Hepatocyte (in vitro differentiated cells): ENCODE measurements around the gene PRICKLE3. TPM values are rescaled to one million over a fixed set of nuclear protein-coding genes. Genes with fewer than 3 reads are reported as not detected.
"Not testable (repeated sequence)": the region's sequence is repeated elsewhere in the genome, so short reads cannot be mapped to it uniquely, and the experiment has no call there.

Source experiments
- DNase-seq: peaks from one replicate; pipeline ENCODE4 v3.0.0-alpha.2; 2016; ENCODE audit warnings: low spot score
- H2AFZ ChIP-seq: fragments of 200-600 bp; sonication (generic); 2 replicates; pipeline ENCODE4 v1.6.0; 2016; ENCODE audit warnings: antibody characterized with exemption, mild to moderate bottlenecking
- H3K27ac ChIP-seq: fragments of 200-600 bp; sonication (generic); 2 replicates; pipeline ENCODE4 v1.5.1; 2016; ENCODE audit warnings: mild to moderate bottlenecking
- H3K27me3 ChIP-seq: fragments of 200-600 bp; sonication (generic); 2 replicates; pipeline ENCODE4 v1.6.1; 2016
- H3K36me3 ChIP-seq: fragments of 200-600 bp; sonication (generic); replicated peaks from 2 replicates; pipeline ENCODE4 v1.5.1; 2016; ENCODE audit warnings: low read depth; ENCODE audit not compliant: insufficient read depth
- H3K4me1 ChIP-seq: fragments of 200-600 bp; sonication (generic); 2 replicates; pipeline ENCODE4 v1.5.1; 2016; ENCODE audit warnings: mild to moderate bottlenecking, moderate library complexity; ENCODE audit not compliant: insufficient read depth
- H3K4me2 ChIP-seq: fragments of 200-600 bp; sonication (generic); 2 replicates; pipeline ENCODE4 v1.6.0; 2016
- H3K4me3 ChIP-seq: fragments of 200-600 bp; sonication (generic); 2 replicates; pipeline ENCODE4 v1.5.1; 2016; ENCODE audit warnings: mild to moderate bottlenecking
- H3K79me2 ChIP-seq: fragments of 200-600 bp; sonication (generic); 2 replicates; pipeline ENCODE4 v1.6.0; 2017; ENCODE audit warnings: mild to moderate bottlenecking
- H3K9me2 ChIP-seq: fragments of 200-600 bp; sonication (generic); replicated peaks from 2 replicates; pipeline ENCODE4 v1.6.0; 2017; ENCODE audit warnings: mild to moderate bottlenecking; ENCODE audit not compliant: insufficient read depth
- H3K9me3 ChIP-seq: fragments of 200-600 bp; sonication (generic); 2 replicates; pipeline ENCODE4 v1.5.1; 2016; ENCODE audit warnings: low read depth, mild to moderate bottlenecking
- H4K20me1 ChIP-seq: fragments of 200-600 bp; sonication (generic); 2 replicates; pipeline ENCODE4 v1.6.0; 2016; ENCODE audit warnings: mild to moderate bottlenecking; ENCODE audit not compliant: insufficient read depth, poor library complexity, severe bottlenecking
- CTCF ChIP-seq: fragments of 200-600 bp; sonication (generic); IDR thresholded peaks from 2 replicates; pipeline ENCODE4 v1.5.1; 2016; ENCODE audit warnings: antibody characterized with exemption, mild to moderate bottlenecking; ENCODE audit not compliant: poor library complexity
- EZH2 ChIP-seq: fragments of 200-600 bp; sonication (generic); IDR thresholded peaks from 2 replicates; pipeline ENCODE4 v1.6.1; 2016; ENCODE audit warnings: antibody characterized with exemption, mild to moderate bottlenecking, borderline replicate concordance
- EZH2phosphoT487 ChIP-seq: fragments of 200-600 bp; sonication (generic); IDR thresholded peaks from one replicate; pipeline ENCODE4 v1.6.1; 2018; ENCODE audit warnings: antibody characterized with exemption, mild to moderate bottlenecking, low read depth, moderate library complexity; ENCODE audit not compliant: unreplicated experiment, severe bottlenecking
- WGBS: methylation state at CpG from one replicate; pipeline ENCODE4 v1.1.6; 2016; ENCODE audit warnings: low lambda C conversion rate; ENCODE audit errors: missing lambda C conversion rate; 5-methylcytosine and 5-hydroxymethylcytosine counted together
- polyA plus RNA-seq: library from polyadenylated mRNA; unstranded; fragments of >200 nt; fragmentation: Nextera tagmentation; extraction: Ambion mirVana; gene quantifications from 2 replicates; pipeline ENCODE4 v1.2.1, GENCODE V29; 2016
- total RNA-seq: library from RNA; depleted of rRNA; stranded (reverse); fragments of >200 nt; gene quantifications from 2 replicates; pipeline ENCODE4 v1.2.3, GENCODE V29; 2014

The PRICKLE3 gene
- total and polyA plus RNA-seq, 2 experiments from 2014 or later: 6.1 to 9.3 TPM

- no peaks in the 10 kb centered on the region for H3K4me1 ChIP-seq
- H3K9me3 ChIP-seq: no peaks in the 10 kb centered on the region
- peak overlapping the region; percentile 91 for H3K27ac ChIP-seq
- H4K20me1 ChIP-seq: no peaks in the 10 kb centered on the region
- H3K4me2 ChIP-seq: no peak overlapping the region
- no peaks in the 10 kb centered on the region for H3K9me2 ChIP-seq
- H3K4me3 ChIP-seq: no peak overlapping the region
- H3K36me3 ChIP-seq: no peaks in the 10 kb centered on the region
- H2AFZ ChIP-seq: no peak overlapping the region
- no peaks in the 10 kb centered on the region for H3K27me3 ChIP-seq
- DNase-seq: no peak
- no peaks in the 10 kb centered on the region for H3K79me2 ChIP-seq
- WGBS: 87% methylated on average over 13 of the region's 13 CpGs
- TF ChIP-seq EZH2phosphoT487 (no peak), EZH2 (no peak), CTCF (no peak)
Measured at GRCh38 chrX:49147936-49148335, 38.2 kb downstream of the PRICKLE3 start.

GRCh38 chrX:49147282-49147681 lies 38.9 kb downstream of the PRICKLE3 start:
- WGBS: 88% methylated on average over 8 of the region's 8 CpGs

GRCh38 chrX:49143154-49143553 lies 43.0 kb downstream of the PRICKLE3 start:
- not testable (repeated sequence) for H3K79me2 ChIP-seq, H3K4me3 ChIP-seq, H3K4me2 ChIP-seq, DNase-seq, H3K9me2 ChIP-seq, H3K4me1 ChIP-seq, H3K27ac ChIP-seq, H3K36me3 ChIP-seq, H2AFZ ChIP-seq, H3K27me3 ChIP-seq, H4K20me1 ChIP-seq
- peaks cover 16% of the 10 kb centered on the region for H3K9me3 ChIP-seq
- WGBS: 70% methylated on average over 7 of the region's 7 CpGs

More at GRCh38 chrX:49147282-49147681, 38.9 kb downstream of the PRICKLE3 start:
- no peak for TF ChIP-seq EZH2
- TF ChIP-seq CTCF: no peak
- TF ChIP-seq EZH2phosphoT487: no peak
- no peaks in the 10 kb centered on the region for H3K9me3 ChIP-seq
- no peak overlapping the region for H3K27ac ChIP-seq
- H3K4me2 ChIP-seq: no peak overlapping the region
- no peaks in the 10 kb centered on the region for H3K9me2 ChIP-seq
- no peaks in the 10 kb centered on the region for H3K27me3 ChIP-seq
- no peak for DNase-seq
- no peaks in the 10 kb centered on the region for H4K20me1 ChIP-seq
- H3K79me2 ChIP-seq: no peaks in the 10 kb centered on the region
- no peaks in the 10 kb centered on the region for H3K4me1 ChIP-seq
- no peak overlapping the region for H3K4me3 ChIP-seq
- no peaks in the 10 kb centered on the region for H3K36me3 ChIP-seq
- no peak overlapping the region for H2AFZ ChIP-seq

- H3K27ac ChIP-seq: not testable (repeated sequence)
Measured at GRCh38 chrX:49142264-49142663, 43.9 kb downstream of the PRICKLE3 start.

More at GRCh38 chrX:49142264-49142663, 43.9 kb downstream of the PRICKLE3 start:
- not testable (repeated sequence) for H3K4me1 ChIP-seq, DNase-seq, H3K27me3 ChIP-seq, H4K20me1 ChIP-seq, H3K4me3 ChIP-seq, H2AFZ ChIP-seq, H3K36me3 ChIP-seq, H3K9me2 ChIP-seq, H3K79me2 ChIP-seq, H3K4me2 ChIP-seq
- WGBS: 75% methylated on average over 9 of the region's 9 CpGs
- H3K9me3 ChIP-seq: peaks cover 16% of the 10 kb centered on the region
